HL-60 (cell line): Measurements from ENCODE around the gene ACVR1C.

ENCODE experiments used
- GABPA ChIP-seq: IDR thresholded peaks from 2 replicates; pipeline ENCODE4 v1.6.1; 2012; ENCODE audit warnings: low read depth
- POLR2AphosphoS5 ChIP-seq: IDR thresholded peaks from 2 replicates; pipeline ENCODE4 v1.6.1; 2012; ENCODE audit warnings: low read depth
- TF ChIP-seq, protein P1 (sequence below): IDR thresholded peaks from one replicate; pipeline ENCODE4 v1.5.1; 2011; ENCODE audit warnings: low read length, control low read depth, inconsistent platforms; ENCODE audit not compliant: insufficient read depth
- TF ChIP-seq, protein P2 (sequence below): IDR thresholded peaks from 2 replicates; pipeline ENCODE4 v1.6.1; 2012; ENCODE audit warnings: low read depth; ENCODE audit not compliant: insufficient replicate concordance

DNA sequence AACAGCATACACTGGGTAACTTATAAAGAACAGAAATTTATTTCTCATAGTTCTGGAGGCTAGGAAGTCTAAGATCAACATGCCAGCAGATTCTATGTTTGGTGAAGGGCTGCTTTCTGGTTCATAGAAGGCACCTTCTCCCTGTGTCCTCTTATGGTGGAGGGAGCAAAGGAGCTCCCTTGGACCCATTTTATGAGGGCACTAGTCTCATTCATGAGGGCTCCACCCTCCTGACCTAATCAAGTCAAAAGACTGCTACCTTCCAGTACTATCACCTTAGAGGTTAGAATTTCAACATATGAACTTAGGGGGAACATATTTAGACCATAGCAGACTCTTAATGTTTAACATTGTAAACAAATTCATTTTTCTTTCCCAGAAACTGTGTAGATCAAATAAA, 54.5 kb downstream of the ACVR1C start:
- TF ChIP-seq, protein P1, sequence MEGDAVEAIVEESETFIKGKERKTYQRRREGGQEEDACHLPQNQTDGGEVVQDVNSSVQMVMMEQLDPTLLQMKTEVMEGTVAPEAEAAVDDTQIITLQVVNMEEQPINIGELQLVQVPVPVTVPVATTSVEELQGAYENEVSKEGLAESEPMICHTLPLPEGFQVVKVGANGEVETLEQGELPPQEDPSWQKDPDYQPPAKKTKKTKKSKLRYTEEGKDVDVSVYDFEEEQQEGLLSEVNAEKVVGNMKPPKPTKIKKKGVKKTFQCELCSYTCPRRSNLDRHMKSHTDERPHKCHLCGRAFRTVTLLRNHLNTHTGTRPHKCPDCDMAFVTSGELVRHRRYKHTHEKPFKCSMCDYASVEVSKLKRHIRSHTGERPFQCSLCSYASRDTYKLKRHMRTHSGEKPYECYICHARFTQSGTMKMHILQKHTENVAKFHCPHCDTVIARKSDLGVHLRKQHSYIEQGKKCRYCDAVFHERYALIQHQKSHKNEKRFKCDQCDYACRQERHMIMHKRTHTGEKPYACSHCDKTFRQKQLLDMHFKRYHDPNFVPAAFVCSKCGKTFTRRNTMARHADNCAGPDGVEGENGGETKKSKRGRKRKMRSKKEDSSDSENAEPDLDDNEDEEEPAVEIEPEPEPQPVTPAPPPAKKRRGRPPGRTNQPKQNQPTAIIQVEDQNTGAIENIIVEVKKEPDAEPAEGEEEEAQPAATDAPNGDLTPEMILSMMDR: no peak
- TF ChIP-seq POLR2AphosphoS5 (no peak), GABPA (no peak)
- TF ChIP-seq, protein P2, sequence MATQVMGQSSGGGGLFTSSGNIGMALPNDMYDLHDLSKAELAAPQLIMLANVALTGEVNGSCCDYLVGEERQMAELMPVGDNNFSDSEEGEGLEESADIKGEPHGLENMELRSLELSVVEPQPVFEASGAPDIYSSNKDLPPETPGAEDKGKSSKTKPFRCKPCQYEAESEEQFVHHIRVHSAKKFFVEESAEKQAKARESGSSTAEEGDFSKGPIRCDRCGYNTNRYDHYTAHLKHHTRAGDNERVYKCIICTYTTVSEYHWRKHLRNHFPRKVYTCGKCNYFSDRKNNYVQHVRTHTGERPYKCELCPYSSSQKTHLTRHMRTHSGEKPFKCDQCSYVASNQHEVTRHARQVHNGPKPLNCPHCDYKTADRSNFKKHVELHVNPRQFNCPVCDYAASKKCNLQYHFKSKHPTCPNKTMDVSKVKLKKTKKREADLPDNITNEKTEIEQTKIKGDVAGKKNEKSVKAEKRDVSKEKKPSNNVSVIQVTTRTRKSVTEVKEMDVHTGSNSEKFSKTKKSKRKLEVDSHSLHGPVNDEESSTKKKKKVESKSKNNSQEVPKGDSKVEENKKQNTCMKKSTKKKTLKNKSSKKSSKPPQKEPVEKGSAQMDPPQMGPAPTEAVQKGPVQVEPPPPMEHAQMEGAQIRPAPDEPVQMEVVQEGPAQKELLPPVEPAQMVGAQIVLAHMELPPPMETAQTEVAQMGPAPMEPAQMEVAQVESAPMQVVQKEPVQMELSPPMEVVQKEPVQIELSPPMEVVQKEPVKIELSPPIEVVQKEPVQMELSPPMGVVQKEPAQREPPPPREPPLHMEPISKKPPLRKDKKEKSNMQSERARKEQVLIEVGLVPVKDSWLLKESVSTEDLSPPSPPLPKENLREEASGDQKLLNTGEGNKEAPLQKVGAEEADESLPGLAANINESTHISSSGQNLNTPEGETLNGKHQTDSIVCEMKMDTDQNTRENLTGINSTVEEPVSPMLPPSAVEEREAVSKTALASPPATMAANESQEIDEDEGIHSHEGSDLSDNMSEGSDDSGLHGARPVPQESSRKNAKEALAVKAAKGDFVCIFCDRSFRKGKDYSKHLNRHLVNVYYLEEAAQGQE: no peak
